ENCODE data around the gene CREG1. TPM values are rescaled to one million over a fixed set of nuclear protein-coding genes. Genes with fewer than 3 reads are reported as not detected.

Gene CREG1
- total and polyA plus RNA-seq, 4 donors, result 86.8 to 123 (median 95.8) TPM

DNA sequence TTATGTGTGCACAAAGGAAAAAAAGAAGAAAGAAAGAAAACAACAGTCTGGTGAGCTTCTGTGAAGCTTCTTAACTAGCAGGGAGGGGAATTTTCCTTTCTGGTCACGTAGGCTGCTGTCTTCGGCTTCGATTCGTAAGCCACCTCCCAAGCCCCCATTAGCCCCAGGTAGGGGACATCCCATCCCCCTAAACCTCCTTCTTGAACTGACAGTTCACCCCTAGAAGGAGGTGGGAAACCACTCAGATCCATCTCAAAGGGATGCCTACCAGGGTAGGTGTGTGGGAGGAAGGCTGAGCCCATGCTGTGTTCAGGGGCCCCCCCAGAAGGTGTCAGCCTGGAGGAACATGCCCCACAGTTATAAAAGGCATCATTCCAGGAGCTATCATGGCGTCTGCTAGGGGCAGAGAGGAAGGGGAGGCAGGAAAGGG, 61.1 kb downstream of the CREG1 start (continued):
- TF ChIP-seq JUND (IDR thresholded peaks at IDR 0.05), result no peak
- TF ChIP-seq, protein P1, sequence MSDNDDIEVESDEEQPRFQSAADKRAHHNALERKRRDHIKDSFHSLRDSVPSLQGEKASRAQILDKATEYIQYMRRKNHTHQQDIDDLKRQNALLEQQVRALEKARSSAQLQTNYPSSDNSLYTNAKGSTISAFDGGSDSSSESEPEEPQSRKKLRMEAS (IDR thresholded peaks at IDR 0.05), result no peak

DNA sequence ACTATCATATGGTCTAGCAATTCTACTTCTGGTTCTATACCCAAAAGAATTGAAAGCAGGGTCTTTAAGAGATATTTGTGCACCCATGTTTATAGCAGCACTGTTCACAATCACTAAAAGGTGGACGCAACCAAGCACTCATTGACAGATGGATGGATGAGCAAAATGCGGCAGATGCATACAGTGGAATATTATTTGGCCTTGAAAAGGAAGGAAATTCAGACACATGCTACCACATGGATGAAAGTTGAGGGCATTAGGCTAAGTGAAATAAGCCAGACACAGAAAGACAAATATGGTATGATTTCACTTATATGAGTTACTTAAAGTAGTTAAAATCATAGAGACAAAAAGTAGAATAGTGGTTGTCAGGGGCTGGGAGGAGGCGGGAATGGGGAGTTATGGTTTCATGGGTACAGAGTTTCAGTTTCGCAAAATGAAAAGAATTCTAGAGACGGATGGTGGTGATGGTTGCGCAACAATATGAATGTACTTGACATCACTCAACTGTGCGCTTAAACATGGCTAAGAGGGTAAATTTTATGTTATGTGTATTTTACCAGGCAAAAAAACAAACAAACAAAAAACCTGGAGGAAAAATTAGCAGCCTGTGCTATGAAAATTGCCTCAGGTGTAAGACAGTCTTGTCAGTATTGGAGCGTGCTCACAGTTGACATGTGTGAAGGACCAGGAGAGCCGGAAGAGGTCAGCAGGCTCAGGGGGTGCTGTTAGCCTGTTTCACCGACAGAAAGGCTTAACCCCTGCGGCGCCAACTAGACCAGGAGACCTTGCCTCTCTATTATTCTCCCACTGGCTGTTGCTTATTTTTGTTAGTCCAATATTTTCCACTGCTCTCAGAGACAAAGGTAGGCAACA, 61.7 kb downstream of the CREG1 start:
- H3K4me3 ChIP-seq (ENCODE audit: low read depth in 1 of 3, low read length in 3 of 3), result no peak overlapping the region
- H3K4me1 ChIP-seq (ENCODE audit: control insufficient read depth in 4 of 4, insufficient read depth in 4 of 4, low read length in 3 of 4), result no peaks in the 10 kb centered on the region
- H3K9ac ChIP-seq (ENCODE audit: low read depth in 1 of 2, low read length in 2 of 2), result no peak overlapping the region
- H3K36me3 ChIP-seq (ENCODE audit: control insufficient read depth in 4 of 4, insufficient read depth in 3 of 4, low read depth in 1 of 4, low read length in 3 of 4), result no peaks in the 10 kb centered on the region
- TF ChIP-seq, protein P1 (IDR thresholded peaks at IDR 0.05), result no peak
- TF ChIP-seq RAD21 (IDR thresholded peaks at IDR 0.05) (no peak), FOXA1 (IDR thresholded peaks at IDR 0.05) (no peak)
- TF ChIP-seq, protein P2, sequence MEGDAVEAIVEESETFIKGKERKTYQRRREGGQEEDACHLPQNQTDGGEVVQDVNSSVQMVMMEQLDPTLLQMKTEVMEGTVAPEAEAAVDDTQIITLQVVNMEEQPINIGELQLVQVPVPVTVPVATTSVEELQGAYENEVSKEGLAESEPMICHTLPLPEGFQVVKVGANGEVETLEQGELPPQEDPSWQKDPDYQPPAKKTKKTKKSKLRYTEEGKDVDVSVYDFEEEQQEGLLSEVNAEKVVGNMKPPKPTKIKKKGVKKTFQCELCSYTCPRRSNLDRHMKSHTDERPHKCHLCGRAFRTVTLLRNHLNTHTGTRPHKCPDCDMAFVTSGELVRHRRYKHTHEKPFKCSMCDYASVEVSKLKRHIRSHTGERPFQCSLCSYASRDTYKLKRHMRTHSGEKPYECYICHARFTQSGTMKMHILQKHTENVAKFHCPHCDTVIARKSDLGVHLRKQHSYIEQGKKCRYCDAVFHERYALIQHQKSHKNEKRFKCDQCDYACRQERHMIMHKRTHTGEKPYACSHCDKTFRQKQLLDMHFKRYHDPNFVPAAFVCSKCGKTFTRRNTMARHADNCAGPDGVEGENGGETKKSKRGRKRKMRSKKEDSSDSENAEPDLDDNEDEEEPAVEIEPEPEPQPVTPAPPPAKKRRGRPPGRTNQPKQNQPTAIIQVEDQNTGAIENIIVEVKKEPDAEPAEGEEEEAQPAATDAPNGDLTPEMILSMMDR (IDR thresholded peaks at IDR 0.05; ENCODE audit: low read depth, low read length, missing input control), result no peak
- H3K27ac ChIP-seq (ENCODE audit: low read depth in 1 of 2, low read length in 2 of 2), result no peak overlapping the region
- no peaks in the 10 kb centered on the region for H3K9me3 ChIP-seq (ENCODE audit: control insufficient read depth in 4 of 4, low read length in 3 of 4)
- WGBS, result 58% methylated on average over 12 of the region's 12 CpGs
- no peak for DNase-seq (ENCODE audit: low spot score)
- H3K27me3 ChIP-seq (ENCODE audit: control insufficient read depth in 4 of 4, insufficient read depth in 4 of 4, low read length in 3 of 4), result no peaks in the 10 kb centered on the region

Other genes starting within 250 kb of the CREG1 start
- gene CD247, start 35.2 kb downstream of the CREG1 start, total RNA-seq, result 1 to 10 TPM; 2.1 to 2.2 TPM
- 1 to 10 TPM in 1 of 2 donors, under 1 TPM in 1; 0.61 to 1.2 TPM for gene CD247, start 35.2 kb downstream of the CREG1 start, polyA plus RNA-seq
- 10 to 100 TPM in 1 of 2 donors, 1 to 10 TPM in 1; 8.3 to 15.0 TPM for gene RCSD1, start 76.5 kb upstream of the CREG1 start, total RNA-seq
- gene RCSD1, start 76.5 kb upstream of the CREG1 start, polyA plus RNA-seq, result 1 to 10 TPM; 3.1 to 3.8 TPM
- 10 to 100 TPM; 20.8 to 26.1 TPM for gene MPZL1, start 168.2 kb upstream of the CREG1 start, total RNA-seq
- gene MPZL1, start 168.2 kb upstream of the CREG1 start, polyA plus RNA-seq, result 10 to 100 TPM; 11.3 to 12.8 TPM

All from liver (tissue), 9 donors.